ENCODE measurements around the gene PLCB2.

PLCB2 gene

DNA sequence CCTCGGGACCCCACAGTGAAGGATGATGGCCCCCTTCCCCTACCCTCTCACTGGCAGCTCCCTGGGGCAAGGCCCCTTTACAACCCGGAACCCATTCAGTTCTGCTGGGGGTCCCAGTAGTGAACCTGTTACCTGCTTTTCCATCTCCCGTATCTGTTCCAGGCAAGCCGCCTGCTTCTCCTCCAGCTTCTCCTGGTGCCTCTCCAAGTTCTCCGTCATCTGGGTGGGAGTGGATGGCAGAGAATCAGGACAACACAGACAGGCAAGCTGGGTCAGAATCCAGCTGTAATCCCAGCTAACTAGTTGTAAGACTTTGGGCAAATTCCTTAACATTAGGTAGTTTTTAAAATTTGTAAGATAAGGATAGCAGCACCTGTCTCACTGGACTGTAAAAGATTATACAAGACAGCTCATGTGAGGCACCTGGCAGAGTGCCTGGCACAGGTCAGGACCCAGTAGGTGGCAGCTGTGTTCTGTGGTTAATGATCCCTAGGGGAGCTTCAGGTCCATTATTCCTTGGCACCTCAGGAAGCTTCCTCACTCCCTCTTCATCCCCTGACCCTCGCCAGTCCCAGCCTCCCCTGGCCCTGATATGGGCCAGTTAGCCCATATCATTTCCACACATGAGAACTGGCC, 18.5 kb downstream of the PLCB2 start:
- FAIRE-seq (no peak), DNase-seq (ENCODE audit: extremely low spot score, insufficient read length, low read depth) (no peak)

DNA sequence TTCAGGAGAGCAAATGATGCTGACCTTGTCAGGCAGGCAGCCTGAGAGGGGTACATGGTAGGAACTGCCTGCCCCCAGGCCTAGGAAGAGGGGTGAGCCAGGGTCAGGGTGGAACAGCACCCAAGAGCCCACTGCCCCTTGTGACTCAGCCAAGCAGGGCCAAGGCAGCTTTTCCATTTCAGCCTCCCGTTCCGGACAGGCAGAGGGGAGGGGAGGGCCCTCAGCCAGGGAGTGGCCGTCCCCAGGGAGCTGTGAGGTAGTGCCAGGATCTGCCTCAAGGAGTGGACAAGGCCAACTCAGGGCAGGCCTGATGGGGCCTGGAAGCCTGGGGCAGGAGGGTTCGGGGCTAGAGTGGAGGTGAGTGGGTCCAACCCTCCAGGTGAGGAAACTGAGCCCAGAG, 19.8 kb downstream of the PLCB2 start:
- FAIRE-seq (no peak), DNase-seq (ENCODE audit: extremely low spot score, insufficient read length, low read depth) (no peak)

DNA sequence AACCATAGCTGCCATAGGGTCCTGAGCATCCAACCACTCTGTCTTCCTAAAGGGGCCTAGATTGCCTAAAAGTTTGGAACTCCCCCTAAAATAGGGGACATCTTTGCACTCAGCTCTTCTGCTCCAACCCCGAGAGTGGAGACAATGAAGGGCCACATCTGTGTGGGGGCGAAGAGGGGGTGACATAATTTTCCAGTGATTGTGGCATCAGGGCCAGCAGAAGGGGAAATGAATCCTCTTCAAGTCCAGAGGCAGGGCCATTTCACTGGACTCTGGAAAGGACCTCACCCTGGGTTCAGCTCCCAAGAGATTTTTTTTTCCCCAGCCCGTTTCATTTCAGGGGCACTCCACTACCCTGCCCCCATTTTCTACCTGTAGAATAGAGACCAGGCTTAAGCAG, 20.2 kb downstream of the PLCB2 start:
- DNase-seq (ENCODE audit: extremely low spot score, insufficient read length, low read depth) (no peak), FAIRE-seq (no peak)

DNA sequence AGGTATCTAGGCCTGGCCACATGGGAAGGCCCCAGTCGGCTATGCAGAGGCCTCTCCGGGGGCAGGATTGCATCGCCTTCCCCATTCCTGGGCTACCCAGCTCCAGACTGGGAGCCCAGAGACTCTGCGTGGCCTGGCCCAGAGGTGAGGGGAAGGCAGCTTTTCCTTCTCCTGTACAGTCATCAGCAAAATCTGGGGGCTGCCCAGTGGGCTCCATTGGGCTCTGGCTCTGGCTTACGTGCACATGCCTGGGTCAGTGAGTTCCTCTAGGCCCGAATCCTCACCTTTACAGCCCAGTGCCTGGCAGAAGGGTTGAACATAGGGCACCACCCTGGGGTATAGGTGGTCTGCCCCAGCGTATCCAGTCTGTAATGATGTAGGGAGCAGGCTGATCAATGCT, 20.9 kb downstream of the PLCB2 start:
- no peak for FAIRE-seq
- no peak for DNase-seq (ENCODE audit: extremely low spot score, insufficient read length, low read depth)

DNA sequence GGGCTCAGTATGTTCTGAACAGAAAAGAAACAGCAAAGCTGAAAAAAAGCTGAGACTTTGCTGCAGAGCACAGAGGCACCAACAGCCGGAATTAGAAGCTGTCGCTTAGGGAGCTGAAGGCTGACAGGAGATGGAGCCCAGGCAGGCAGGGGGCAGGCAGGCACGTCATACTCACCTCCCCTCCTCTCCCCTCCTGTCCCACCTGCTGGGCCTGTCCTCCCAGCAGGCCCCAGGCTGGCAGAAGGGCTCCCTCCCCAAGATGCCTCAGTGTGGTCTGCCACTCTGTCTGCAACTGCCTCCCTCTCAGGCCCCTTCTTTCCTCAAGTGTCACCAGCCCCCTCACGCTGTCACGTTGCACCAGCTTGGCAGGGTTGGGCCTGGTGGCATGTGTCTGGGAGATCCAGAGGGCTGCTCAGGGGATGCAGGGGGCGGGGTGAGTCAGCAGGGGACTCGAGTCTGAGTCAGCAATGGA, 21.6 kb downstream of the PLCB2 start:
- DNase-seq (ENCODE audit: extremely low spot score, insufficient read length, low read depth), result no peak
- FAIRE-seq, result no peak

DNA sequence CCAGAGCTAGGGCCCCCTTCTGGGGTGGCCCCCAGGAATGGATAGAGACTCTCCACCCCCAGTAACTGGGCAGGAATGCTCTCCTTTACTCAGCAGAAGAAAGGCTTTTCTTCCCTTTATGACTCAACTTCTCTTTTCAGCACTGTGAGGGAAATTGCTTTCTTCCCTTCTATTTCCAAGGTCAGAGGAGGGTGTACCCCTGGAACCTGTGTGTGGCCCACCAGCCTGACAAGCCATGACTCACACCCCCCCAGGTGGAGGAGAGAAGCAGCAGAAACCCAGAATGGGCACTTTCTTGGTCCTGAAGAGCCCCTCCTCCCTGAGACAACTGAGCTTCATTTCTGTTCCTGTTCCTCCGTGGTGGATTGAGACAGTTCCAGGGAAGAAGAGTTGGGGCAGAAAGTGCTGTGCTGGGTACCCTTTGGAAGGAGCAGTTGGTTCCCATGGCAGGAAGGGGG, 22.2 kb downstream of the PLCB2 start:
- DNase-seq (ENCODE audit: extremely low spot score, insufficient read length, low read depth) (no peak), FAIRE-seq (no peak)

DNA sequence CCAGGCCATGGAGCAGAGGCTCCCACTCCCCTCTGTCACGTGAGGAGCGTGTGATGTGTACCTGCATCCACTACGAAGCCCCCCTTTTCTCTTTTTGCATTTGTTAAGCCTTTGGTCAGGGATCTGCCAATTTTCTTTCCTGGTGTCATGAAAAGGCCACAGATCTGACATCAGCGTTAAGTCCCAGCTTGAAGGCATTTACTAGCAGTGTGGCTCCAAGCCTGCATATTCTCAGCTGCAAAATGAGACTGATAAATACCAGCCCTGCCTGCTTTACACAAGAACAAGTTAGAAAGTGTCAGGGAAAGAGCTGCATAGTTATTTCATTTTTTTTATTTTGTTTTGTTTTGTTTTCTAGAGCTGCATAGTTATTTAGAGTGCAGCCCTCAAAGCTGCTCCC, 22.6 kb downstream of the PLCB2 start:
- FAIRE-seq (no peak), DNase-seq (ENCODE audit: extremely low spot score, insufficient read length, low read depth) (no peak)

DNA sequence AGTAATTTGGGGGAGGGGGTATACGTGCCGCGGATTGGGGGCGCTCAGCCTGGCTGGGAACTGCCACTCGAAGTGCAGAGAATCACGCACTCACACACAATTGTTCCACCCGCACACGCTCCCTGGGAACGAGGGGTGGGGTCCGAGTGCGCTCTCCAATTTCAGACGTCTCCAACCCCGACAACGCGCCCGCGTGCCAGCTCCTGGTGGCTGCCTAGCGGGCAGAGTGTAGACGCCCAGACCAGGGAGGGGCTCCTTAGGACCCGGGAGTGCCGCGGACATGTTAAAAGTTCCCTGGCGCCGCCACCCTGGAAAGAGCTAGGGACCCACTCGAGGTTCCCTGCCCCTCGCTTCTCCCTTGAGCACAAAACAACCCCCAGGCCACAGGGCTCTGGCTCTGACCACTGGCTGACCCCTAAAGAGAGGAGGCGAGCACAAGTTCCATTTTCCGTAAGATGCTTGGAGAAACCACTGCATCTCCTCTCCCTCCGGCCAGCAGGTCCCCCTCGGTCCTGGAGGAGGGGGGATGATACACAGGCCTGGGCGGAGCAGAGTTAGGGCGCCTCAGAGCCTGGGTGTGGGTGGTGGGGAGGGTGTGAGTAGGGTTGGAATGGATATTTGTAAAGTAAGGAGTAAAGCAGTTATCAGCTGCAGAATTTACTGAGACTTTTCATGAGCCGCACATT, 24.0 kb downstream of the PLCB2 start:
- DNase-seq (ENCODE audit: extremely low spot score, insufficient read length, low read depth) (no peak), FAIRE-seq (no peak)

DNA sequence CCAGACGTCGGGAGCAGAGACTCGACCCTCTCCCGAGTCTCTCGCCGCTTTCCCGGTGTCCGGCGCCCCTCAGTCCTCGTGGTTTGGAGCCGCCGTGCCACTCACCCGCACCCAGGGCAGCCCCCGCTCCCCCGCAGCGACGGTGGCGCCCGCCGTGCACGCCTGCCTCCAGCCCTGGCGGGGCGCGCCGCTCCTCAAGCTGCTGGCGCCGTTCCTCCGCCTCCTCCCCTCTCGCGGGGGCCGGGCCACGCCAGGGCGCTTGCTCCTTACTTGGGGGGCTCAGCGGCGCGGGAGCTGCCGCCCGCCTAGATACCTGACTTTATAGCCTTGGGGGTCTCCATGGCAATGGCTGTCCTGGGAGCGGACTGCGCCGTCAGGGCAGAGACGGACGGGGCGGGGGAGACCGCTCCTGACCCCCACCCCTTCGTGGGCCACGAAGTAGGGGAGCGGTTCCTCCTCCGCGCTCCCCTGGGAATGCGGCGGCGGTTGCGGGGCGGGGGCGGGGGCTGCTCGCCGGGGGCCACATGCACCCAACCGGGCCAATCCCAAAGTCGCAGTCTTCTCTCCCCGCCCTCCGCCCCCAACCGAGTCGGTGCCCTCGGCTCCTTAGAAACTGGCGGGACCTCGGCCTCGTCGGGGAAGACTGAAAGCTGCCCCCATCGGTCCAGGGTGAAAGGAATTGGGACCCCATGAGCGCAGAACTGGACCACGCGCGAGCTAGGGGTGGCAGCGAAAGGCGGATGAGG, 24.7 kb downstream of the PLCB2 start, which contains the start of gene ANKRD63:
Gene ANKRD63 (minus strand): TSS at position 196 of the 746 bp plus-strand sequence. CDS start 478 bp downstream, outside the sequence.
- peak; percentile 33 for DNase-seq (ENCODE audit: extremely low spot score, insufficient read length, low read depth)
- no peak for FAIRE-seq

DNA sequence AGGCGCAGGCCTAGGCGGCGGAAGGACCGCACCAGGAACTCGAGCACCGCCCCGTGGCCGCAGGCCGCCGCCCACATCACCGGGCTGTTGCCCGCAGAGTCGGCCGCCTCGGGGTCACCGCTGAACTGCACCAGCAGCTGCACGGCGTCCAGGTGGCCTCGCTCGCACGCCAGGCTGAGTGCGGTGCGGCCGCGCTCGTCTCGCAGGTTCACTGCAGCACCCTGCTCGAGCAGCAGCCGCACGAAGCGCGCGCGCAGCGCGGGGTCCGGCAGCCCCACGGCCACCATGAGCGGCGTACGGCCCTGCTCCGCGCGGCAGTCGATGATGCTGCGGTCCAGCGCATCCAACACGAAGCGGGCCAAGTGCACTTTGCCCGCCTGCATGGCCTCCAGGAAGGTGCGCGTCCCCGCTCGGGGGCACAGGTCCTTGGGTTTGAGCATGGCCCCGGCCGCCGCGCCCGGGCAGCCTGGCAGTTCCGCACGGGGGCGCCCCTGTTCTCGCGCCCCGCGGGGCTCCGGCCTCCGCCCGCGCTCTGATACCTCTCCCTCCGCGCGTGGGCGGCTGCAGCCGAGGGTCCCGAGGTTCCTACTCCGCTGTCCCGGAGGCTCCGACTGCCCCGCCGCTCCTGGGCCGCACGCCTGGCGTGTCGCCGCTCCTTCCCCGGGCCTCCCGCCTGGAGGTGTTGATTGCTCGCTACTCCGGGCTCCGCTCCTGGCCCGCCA, 25.4 kb downstream of the PLCB2 start:
- FAIRE-seq (no peak), DNase-seq (ENCODE audit: extremely low spot score, insufficient read length, low read depth) (peak; percentile 38)

DNA sequence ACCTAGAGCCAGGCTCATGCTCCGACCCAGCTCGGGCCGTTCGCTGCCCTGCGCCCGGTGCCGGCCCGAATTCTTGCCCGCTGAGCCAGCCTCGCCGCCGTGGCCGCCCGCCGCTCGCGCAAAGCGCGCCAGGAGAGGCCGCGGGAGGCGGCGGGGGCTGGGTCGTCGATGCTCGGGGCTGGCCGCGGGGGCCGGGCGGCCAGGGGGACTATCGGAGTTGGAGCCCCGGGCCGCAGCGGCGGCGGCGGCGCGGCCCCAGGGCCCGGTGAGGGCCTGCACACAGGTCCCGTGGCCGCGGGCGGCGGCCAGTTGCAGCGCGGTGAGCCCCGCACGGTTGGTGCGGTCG, 26.0 kb downstream of the PLCB2 start:
- FAIRE-seq, result no peak
- no peak for DNase-seq (ENCODE audit: extremely low spot score, insufficient read length, low read depth)

DNA sequence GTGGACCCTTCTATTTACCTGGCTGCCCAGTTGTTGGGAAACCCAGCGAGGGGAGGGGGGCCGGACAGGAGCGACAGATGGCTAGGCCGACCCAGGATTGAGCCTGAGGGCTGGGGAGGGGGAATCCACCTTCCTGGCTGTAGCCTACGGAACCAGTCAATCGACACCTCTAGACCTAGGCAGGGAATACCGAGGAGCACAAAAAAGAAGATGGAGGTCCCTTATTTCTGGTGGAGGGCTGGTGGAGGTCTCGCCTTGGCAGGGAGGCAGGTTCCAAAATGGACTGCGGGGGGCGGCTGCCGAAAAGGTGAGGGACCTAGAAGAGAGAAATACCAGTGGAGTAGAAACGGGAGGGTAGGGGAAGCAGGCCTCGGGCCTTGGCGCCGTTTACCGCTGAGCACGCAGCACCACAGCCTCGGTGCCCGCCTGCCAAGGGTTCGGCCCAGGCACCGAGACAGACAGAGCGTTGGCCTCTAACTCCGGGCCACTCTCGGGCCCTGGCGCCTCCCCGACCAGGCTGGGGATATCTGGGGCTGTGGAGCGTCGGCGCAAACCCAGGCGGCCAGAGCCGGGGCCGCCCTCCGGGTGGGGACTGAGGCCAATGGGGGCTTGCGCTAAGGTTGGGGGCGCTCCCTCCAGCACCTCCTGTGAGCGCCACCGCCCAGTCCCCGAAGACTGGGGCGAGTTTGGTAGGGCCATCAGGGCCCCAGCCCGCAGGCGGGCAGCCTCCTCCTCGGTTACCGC, 26.5 kb downstream of the PLCB2 start:
- DNase-seq (ENCODE audit: extremely low spot score, insufficient read length, low read depth) (no peak), FAIRE-seq (no peak)

DNA sequence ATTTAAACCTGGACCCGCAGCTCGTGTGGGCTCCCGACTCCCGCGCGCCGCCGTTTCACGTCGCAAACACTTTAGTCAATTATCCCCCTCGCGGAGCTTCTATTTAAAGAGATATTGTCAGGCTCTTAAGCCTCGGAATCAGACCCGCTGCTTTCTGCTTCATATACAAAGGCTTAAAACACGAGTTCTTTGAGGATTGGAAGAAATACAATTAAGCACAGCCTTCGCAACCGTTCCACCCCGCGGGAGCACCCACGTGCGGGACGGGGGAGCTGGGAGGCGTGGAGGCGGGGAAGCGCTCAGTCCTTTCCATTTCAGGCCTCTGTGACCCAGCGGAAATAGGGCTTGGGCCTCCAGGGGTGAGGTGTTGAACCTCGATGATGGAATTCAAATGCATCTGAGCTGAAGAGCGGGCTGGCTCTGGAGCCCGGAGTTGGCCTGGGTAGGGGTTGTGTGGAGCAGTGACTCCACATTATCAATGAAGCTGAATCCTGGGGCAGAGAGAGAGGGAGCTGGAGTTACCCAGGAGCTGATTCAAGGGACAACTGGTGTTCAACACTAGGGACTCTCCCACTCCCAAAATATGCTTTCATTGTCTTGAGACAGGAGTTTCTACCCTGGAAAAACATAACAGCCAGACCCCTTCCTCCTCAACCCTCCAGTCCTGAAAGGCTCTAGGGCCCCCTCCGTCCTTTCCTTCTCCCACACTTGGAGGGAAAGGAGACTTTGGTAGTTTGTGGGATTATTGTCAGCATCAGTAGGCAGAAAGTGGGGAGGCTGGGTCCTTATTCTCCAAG, 27.3 kb downstream of the PLCB2 start:
- FAIRE-seq (no peak), DNase-seq (ENCODE audit: extremely low spot score, insufficient read length, low read depth) (no peak)

DNA sequence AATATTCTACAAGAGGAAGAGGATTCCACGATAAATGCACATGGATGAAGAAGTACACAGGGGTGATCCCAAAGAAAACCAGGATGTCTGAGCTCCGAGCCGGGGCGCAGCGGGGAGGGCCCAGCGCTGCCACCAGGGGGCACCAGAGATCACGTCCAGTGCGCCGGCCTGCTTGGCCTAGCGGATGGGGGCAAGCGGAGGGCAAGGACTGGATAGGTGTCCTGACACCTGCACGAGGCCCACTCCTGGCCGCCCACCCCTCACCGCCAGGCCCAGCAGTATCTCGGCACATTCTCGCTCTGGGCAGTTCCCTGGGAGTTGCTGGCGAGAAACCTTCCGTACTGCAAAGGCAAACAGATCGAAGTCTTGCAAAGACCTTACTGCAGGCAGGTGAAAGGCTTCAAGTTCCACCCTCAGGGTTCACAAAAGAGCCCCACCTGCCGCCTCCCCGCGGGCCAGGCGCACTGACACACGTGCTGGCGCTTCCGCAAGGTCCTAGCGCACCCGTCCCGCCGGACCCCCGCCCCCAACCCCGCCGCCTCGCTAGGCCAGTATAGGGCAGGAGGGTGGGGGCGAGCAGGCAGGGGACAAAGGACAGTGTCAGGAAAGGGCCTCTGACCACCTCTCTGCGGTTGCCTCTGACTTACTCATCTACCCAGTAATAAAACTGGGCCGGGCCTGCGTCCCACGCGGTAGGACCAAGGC, 28.1 kb downstream of the PLCB2 start:
- FAIRE-seq, result peak; percentile 81

DNA sequence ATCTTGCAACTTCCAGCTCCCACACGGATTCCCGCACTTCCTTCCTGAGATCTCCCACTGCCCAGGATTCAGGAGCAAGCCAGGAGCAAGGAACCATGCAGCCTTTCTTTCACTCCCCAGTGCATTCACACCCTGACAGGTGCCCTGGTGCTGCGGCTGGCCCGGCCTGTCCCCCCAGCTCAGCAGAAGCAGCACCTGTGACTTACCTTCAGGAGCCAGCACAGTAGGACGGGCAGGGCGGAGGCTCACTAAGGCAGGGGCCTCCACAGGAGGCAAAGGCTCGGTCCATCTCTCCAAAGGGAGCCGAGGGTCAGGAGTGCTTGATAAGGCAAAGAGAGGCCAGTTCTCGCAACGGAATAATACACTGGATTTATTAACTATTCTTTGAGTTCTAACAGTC, 29.7 kb downstream of the PLCB2 start:
- no peak for FAIRE-seq
- DNase-seq (ENCODE audit: extremely low spot score, insufficient read length, low read depth), result no peak

More for the DNA sequence above, 28.1 kb downstream of the PLCB2 start:
- peak; percentile 57 for DNase-seq (ENCODE audit: extremely low spot score, insufficient read length, low read depth)

DNA sequence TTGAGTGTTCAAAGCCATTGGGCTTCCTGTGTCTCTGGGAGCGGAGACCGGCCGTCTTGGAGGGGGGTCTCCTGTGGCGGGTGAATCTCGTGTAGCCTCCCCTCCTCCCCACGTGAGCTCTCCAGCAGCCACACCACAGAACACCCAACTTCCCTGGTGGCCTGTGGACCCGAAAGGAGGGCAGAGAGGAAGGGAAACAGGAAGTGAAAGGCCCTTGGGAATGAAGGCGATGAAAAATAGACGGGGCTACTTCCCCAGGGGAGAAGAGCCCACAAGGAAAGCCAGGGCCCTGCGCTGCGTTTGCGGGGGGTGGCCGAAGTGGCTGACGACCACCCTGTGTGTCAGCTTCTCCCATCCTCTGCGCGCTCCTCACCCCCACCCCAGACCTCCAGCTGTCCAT, 30.3 kb downstream of the PLCB2 start:
- no peak for DNase-seq (ENCODE audit: extremely low spot score, insufficient read length, low read depth)

DNA sequence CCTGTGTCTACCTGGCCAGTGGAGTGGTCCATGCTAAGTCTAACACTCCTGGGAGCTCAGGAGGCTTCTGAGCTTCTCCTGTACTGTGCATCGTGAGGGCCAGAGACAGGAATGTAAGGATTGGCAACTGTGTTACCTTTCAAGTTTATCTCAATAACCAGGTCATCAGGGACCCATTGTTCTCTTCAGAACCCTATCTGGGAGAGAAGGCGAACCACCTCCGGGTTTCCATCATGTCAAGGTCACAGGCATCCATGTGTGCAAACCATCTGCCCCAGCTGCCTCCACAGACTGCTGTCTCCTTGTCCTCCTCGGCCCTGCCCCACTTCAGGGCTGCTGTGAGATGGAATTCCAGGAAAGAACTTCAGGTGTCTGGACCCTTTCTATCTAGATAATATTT, 30.8 kb downstream of the PLCB2 start:
- FAIRE-seq (no peak), DNase-seq (ENCODE audit: extremely low spot score, insufficient read length, low read depth) (no peak)

More for the DNA sequence above, 30.3 kb downstream of the PLCB2 start:
- no peak for FAIRE-seq

DNA sequence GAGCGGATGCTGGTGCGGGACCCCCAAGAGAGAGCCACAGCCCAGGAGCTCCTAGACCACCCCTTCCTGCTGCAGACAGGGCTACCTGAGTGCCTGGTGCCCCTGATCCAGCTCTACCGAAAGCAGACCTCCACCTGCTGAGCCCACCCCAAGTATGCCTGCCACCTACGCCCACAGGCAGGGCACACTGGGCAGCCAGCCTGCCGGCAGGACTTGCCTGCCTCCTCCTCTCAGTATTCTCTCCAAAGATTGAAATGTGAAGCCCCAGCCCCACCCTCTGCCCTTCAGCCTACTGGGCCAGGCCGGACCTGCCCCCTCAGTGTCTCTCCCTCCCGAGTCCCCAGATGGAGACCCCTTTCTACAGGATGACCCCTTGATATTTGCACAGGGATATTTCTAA, 31.8 kb downstream of the PLCB2 start:
- no peak for FAIRE-seq
- no peak for DNase-seq (ENCODE audit: extremely low spot score, insufficient read length, low read depth)
